Hepatocyte (in vitro differentiated cells): ENCODE data around the gene CHMP1A.

Source experiments
- EZH2 ChIP-seq: fragments of 200-600 bp; sonication (generic); IDR thresholded peaks from 2 replicates; pipeline ENCODE4 v1.6.1; 2016; ENCODE audit warnings: antibody characterized with exemption, mild to moderate bottlenecking, borderline replicate concordance
- EZH2phosphoT487 ChIP-seq: fragments of 200-600 bp; sonication (generic); IDR thresholded peaks from one replicate; pipeline ENCODE4 v1.6.1; 2018; ENCODE audit warnings: antibody characterized with exemption, mild to moderate bottlenecking, low read depth, moderate library complexity; ENCODE audit not compliant: unreplicated experiment, severe bottlenecking
- TF ChIP-seq, protein P1 (sequence below): fragments of 200-600 bp; sonication (generic); IDR thresholded peaks from 2 replicates; pipeline ENCODE4 v1.5.1; 2016; ENCODE audit warnings: antibody characterized with exemption, mild to moderate bottlenecking; ENCODE audit not compliant: poor library complexity

GRCh38 chr16:89617036-89617435 lies 40.5 kb downstream of the CHMP1A start:
- no peak for TF ChIP-seq EZH2
- no peak for TF ChIP-seq EZH2phosphoT487
- TF ChIP-seq, protein P1, sequence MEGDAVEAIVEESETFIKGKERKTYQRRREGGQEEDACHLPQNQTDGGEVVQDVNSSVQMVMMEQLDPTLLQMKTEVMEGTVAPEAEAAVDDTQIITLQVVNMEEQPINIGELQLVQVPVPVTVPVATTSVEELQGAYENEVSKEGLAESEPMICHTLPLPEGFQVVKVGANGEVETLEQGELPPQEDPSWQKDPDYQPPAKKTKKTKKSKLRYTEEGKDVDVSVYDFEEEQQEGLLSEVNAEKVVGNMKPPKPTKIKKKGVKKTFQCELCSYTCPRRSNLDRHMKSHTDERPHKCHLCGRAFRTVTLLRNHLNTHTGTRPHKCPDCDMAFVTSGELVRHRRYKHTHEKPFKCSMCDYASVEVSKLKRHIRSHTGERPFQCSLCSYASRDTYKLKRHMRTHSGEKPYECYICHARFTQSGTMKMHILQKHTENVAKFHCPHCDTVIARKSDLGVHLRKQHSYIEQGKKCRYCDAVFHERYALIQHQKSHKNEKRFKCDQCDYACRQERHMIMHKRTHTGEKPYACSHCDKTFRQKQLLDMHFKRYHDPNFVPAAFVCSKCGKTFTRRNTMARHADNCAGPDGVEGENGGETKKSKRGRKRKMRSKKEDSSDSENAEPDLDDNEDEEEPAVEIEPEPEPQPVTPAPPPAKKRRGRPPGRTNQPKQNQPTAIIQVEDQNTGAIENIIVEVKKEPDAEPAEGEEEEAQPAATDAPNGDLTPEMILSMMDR, result no peak
